NCI-H526 (cell line): ENCODE measurements around the gene TMEM171.

Experiments
- DNase-seq, 2 experiments: peaks; one replicate each; lab custom pipeline; 2025; lab: John Stamatoyannopoulos, UW

The TMEM171 gene

GRCh38 chr5:73119451-73120157 is 771 bp upstream of the TMEM171 start:
- DNase-seq = no peak

- DNase-seq = no peak
Measured at GRCh38 chr5:73121119-73121463, 716 bp downstream of the TMEM171 start.

- DNase-seq = no peak
Measured at GRCh38 chr5:73122875-73123810, 2.8 kb downstream of the TMEM171 start.

- no peak for DNase-seq
Measured at GRCh38 chr5:73125289-73125688, 4.9 kb downstream of the TMEM171 start.

- peak; percentile 71 to 89 for DNase-seq
Measured at GRCh38 chr5:73126381-73126780, 6.0 kb downstream of the TMEM171 start.

- peak in 1 of 2 experiments; percentile 3 for DNase-seq
Measured at GRCh38 chr5:73126957-73127356, 6.6 kb downstream of the TMEM171 start.

GRCh38 chr5:73129143-73129542 is 8.8 kb downstream of the TMEM171 start:
- DNase-seq = no peak

GRCh38 chr5:73130811-73131210 is 10.4 kb downstream of the TMEM171 start:
- no peak for DNase-seq

GRCh38 chr5:73131711-73132425 is 11.5 kb downstream of the TMEM171 start:
- no peak for DNase-seq

- no peak for DNase-seq
Measured at GRCh38 chr5:73132759-73133158, 12.4 kb downstream of the TMEM171 start.

- no peak for DNase-seq
Measured at GRCh38 chr5:73135021-73135420, 14.6 kb downstream of the TMEM171 start.

GRCh38 chr5:73135429-73136054 is 15.2 kb downstream of the TMEM171 start:
- DNase-seq = peak in 1 of 2 experiments; percentile 45

- no peak for DNase-seq
Measured at GRCh38 chr5:73136055-73136562, 15.7 kb downstream of the TMEM171 start.

GRCh38 chr5:73137563-73138530 is 17.5 kb downstream of the TMEM171 start:
- DNase-seq = no peak

GRCh38 chr5:73139485-73139884 is 19.1 kb downstream of the TMEM171 start:
- DNase-seq = no peak

- no peak for DNase-seq
Measured at GRCh38 chr5:73140801-73141200, 20.4 kb downstream of the TMEM171 start.

GRCh38 chr5:73142035-73142434 is 21.7 kb downstream of the TMEM171 start:
- no peak for DNase-seq

- no peak for DNase-seq
Measured at GRCh38 chr5:73143716-73144115, 23.3 kb downstream of the TMEM171 start.

GRCh38 chr5:73149540-73149939 is 29.2 kb downstream of the TMEM171 start:
- DNase-seq = no peak

- no peak for DNase-seq
Measured at GRCh38 chr5:73150876-73151275, 30.5 kb downstream of the TMEM171 start.
